IMR-90 (cell line): ENCODE measurements around the gene HADH.

Experiments
- BHLHE40 ChIP-seq: fragments of 150-350 bp; IDR thresholded peaks from 2 replicates; pipeline ENCODE4 v1.6.1; 2016; ENCODE audit warnings: mild to moderate bottlenecking, low read depth, low read length
- CTCF ChIP-seq: conservative IDR thresholded peaks from 2 replicates; pipeline ENCODE4 v1.5.1; 2012; ENCODE audit warnings: mild to moderate bottlenecking, low read depth, low read length, improper control_type of control experiment
- ELK1 ChIP-seq: fragments of 150-350 bp; IDR thresholded peaks from 2 replicates; pipeline ENCODE4 v1.6.1; 2016; ENCODE audit warnings: low read depth, mild to moderate bottlenecking, low read length, moderate library complexity, borderline replicate concordance
- POLR2A ChIP-seq: IDR thresholded peaks from 2 replicates; pipeline ENCODE4 v1.6.1; 2012; ENCODE audit warnings: mild to moderate bottlenecking, low read depth, low read length
- RAD21 ChIP-seq: IDR thresholded peaks from 2 replicates; pipeline ENCODE4 v1.6.1; 2012; ENCODE audit warnings: low read length, improper control_type of control experiment
- RCOR1 ChIP-seq: IDR thresholded peaks from 2 replicates; pipeline ENCODE4 v1.6.1; 2012; ENCODE audit warnings: mild to moderate bottlenecking, low read length, improper control_type of control experiment; ENCODE audit not compliant: insufficient replicate concordance
- SMC3 ChIP-seq: fragments of 150-350 bp; IDR thresholded peaks from 2 replicates; pipeline ENCODE4 v1.6.1; 2016; ENCODE audit warnings: low read depth, mild to moderate bottlenecking, antibody characterized with exemption, low read length, moderate library complexity

GRCh38 chr4:108070775-108071174 is 81.1 kb downstream of the HADH start:
- no peak for TF ChIP-seq RAD21
- no peak for TF ChIP-seq POLR2A
- TF ChIP-seq CTCF = no peak
- TF ChIP-seq RCOR1 = no peak
- no peak for TF ChIP-seq ELK1
- no peak for TF ChIP-seq SMC3
- TF ChIP-seq BHLHE40 = no peak
